SK-N-SH treated with all-trans-retinoic acid at 6 μM for 48 hours (cell line): Measurements from ENCODE around the gene CNIH2.
"Not testable (repeated sequence)": the region's sequence is repeated elsewhere in the genome, so short reads cannot be mapped to it uniquely, and the experiment has no call there.

ENCODE experiments used
- ATAC-seq: fragments of 200-7000 bp; cut with Tn5 transposase; 3 replicates; pipeline ENCODE4 v1.9.1; 2020; ENCODE audit warnings: mild to moderate bottlenecking, moderate library complexity
- BACH2 ChIP-seq: fragments of 250-450 bp; sonication (Bioruptor Pico); IDR thresholded peaks from 2 replicates; pipeline ENCODE4 v1.9.0; 2021; ENCODE audit warnings: mild to moderate bottlenecking, borderline replicate concordance
- CSRNP3 ChIP-seq: fragments of 250-450 bp; sonication (Bioruptor Pico); IDR thresholded peaks from 2 replicates; pipeline ENCODE4 v1.5.1; 2021; ENCODE audit warnings: mild to moderate bottlenecking, moderate library complexity
- ESRRG ChIP-seq: fragments of 250-450 bp; sonication (Bioruptor Pico); IDR thresholded peaks from 2 replicates; pipeline ENCODE4 v1.6.1; 2021; ENCODE audit warnings: mild to moderate bottlenecking
- GLIS3 ChIP-seq: fragments of 250-450 bp; sonication (Bioruptor Pico); IDR thresholded peaks from 2 replicates; pipeline ENCODE4 v1.5.0; 2020; ENCODE audit warnings: mild to moderate bottlenecking, moderate library complexity
- ISL1 ChIP-seq: fragments of 250-450 bp; sonication (Bioruptor Pico); IDR thresholded peaks from 2 replicates; pipeline ENCODE4 v2.1.2; 2022; ENCODE audit warnings: mild to moderate bottlenecking, moderate library complexity
- OSR1 ChIP-seq: fragments of 250-450 bp; sonication (Bioruptor Pico); IDR thresholded peaks from 2 replicates; pipeline ENCODE4 v1.8.0; 2022; ENCODE audit warnings: moderate library complexity, mild to moderate bottlenecking, inconsistent platforms
- PPARA ChIP-seq: fragments of 250-450 bp; sonication (Bioruptor Pico); IDR thresholded peaks from 2 replicates; pipeline ENCODE4 v1.5.0; 2020; ENCODE audit warnings: mild to moderate bottlenecking, borderline replicate concordance
- RARB ChIP-seq: fragments of 250-450 bp; sonication (Bioruptor Pico); IDR thresholded peaks from 2 replicates; pipeline ENCODE4 v1.8.0; 2021; ENCODE audit warnings: mild to moderate bottlenecking, moderate library complexity
- SNAI2 ChIP-seq: fragments of 250-450 bp; sonication (Bioruptor Pico); IDR thresholded peaks from 2 replicates; pipeline ENCODE4 v1.5.0; 2020; ENCODE audit warnings: mild to moderate bottlenecking, moderate library complexity
- TCF4 ChIP-seq: fragments of 250-450 bp; sonication (Bioruptor Pico); IDR thresholded peaks from 2 replicates; pipeline ENCODE4 v1.8.0; 2021; ENCODE audit warnings: mild to moderate bottlenecking, moderate library complexity, borderline replicate concordance
- TOX ChIP-seq: fragments of 250-450 bp; sonication (Bioruptor Pico); IDR thresholded peaks from 2 replicates; pipeline ENCODE4 v1.8.0; 2021; ENCODE audit warnings: mild to moderate bottlenecking, moderate library complexity, borderline replicate concordance
- ZC3H10 ChIP-seq: fragments of 250-450 bp; sonication (Bioruptor Pico); IDR thresholded peaks from 2 replicates; pipeline ENCODE4 v1.5.1; 2021; ENCODE audit warnings: mild to moderate bottlenecking, moderate library complexity
- ZFP3 ChIP-seq: fragments of 250-450 bp; sonication (Bioruptor Pico); IDR thresholded peaks from 2 replicates; pipeline ENCODE4 v1.5.0; 2020; ENCODE audit warnings: mild to moderate bottlenecking, moderate library complexity
- ZFP30 ChIP-seq: fragments of 450-650 bp; formaldehyde crosslinking; IDR thresholded peaks from 2 replicates; pipeline ENCODE4 v1.5.0; 2022; ENCODE audit warnings: mild to moderate bottlenecking, moderate library complexity
- ZNF565 ChIP-seq: fragments of 450-650 bp; formaldehyde crosslinking; conservative IDR thresholded peaks from 2 replicates; pipeline ENCODE4 v1.5.0; 2020; ENCODE audit warnings: low read depth, mild to moderate bottlenecking, moderate library complexity
- ZNF70 ChIP-seq: fragments of 450-650 bp; formaldehyde crosslinking; IDR thresholded peaks from 2 replicates; pipeline ENCODE4 v1.5.0; 2020; ENCODE audit warnings: mild to moderate bottlenecking, moderate library complexity
- ZNF8 ChIP-seq: fragments of 450-650 bp; formaldehyde crosslinking; IDR thresholded peaks from 2 replicates; pipeline ENCODE4 v1.5.0; 2020; ENCODE audit warnings: mild to moderate bottlenecking, moderate library complexity
- TF ChIP-seq, protein P1 (sequence below): fragments of 250-450 bp; sonication (Bioruptor Pico); IDR thresholded peaks from 2 replicates; pipeline ENCODE4 v1.8.0; 2021; ENCODE audit warnings: low read depth, mild to moderate bottlenecking, moderate library complexity, borderline replicate concordance
- TF ChIP-seq, protein P2 (sequence below): fragments of 250-450 bp; sonication (Bioruptor Pico); IDR thresholded peaks from 2 replicates; pipeline ENCODE4 v1.5.1; 2020; ENCODE audit warnings: low read depth, mild to moderate bottlenecking, moderate library complexity
- TF ChIP-seq, protein P3 (sequence below): fragments of 250-450 bp; sonication (Bioruptor Pico); IDR thresholded peaks from 2 replicates; pipeline ENCODE4 v1.5.0; 2020; ENCODE audit warnings: mild to moderate bottlenecking, moderate library complexity

CNIH2 gene

DNA sequence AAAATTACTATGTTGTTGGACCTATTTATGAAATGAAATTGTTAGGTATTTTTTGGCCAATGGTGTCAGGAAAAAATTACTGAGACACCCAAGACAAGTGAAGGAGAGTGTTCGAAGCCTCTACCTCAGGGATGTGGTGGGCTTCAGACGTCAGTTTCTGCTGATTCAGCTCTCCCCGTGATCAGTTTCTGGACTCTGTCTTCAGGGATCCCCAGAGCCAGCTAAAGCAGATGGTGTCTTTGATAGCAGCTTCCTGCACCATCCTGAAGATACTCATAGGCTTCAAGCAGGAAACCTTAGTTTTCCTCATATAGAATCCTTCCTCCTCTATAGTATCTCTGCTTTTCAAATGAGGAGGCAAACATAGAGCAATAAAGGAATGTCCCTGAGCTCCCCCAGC lies 31.5 kb downstream of the CNIH2 start:
- ATAC-seq, result no peak
- TF ChIP-seq CSRNP3, result no peak
- no peak for TF ChIP-seq ZNF8
- no peak for TF ChIP-seq PPARA (CRISPR knock-in tag)
- no peak for TF ChIP-seq ZFP30
- TF ChIP-seq TOX (CRISPR knock-in tag), result no peak
- TF ChIP-seq RARB (CRISPR knock-in tag), result no peak
- TF ChIP-seq GLIS3, result no peak
- no peak for TF ChIP-seq ZNF70
- TF ChIP-seq, protein P1, sequence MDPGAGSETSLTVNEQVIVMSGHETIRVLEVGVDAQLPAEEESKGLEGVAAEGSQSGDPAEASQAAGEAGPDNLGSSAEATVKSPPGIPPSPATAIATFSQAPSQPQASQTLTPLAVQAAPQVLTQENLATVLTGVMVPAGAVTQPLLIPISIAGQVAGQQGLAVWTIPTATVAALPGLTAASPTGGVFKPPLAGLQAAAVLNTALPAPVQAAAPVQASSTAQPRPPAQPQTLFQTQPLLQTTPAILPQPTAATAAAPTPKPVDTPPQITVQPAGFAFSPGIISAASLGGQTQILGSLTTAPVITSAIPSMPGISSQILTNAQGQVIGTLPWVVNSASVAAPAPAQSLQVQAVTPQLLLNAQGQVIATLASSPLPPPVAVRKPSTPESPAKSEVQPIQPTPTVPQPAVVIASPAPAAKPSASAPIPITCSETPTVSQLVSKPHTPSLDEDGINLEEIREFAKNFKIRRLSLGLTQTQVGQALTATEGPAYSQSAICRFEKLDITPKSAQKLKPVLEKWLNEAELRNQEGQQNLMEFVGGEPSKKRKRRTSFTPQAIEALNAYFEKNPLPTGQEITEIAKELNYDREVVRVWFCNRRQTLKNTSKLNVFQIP, result no peak
- TF ChIP-seq, protein P2, sequence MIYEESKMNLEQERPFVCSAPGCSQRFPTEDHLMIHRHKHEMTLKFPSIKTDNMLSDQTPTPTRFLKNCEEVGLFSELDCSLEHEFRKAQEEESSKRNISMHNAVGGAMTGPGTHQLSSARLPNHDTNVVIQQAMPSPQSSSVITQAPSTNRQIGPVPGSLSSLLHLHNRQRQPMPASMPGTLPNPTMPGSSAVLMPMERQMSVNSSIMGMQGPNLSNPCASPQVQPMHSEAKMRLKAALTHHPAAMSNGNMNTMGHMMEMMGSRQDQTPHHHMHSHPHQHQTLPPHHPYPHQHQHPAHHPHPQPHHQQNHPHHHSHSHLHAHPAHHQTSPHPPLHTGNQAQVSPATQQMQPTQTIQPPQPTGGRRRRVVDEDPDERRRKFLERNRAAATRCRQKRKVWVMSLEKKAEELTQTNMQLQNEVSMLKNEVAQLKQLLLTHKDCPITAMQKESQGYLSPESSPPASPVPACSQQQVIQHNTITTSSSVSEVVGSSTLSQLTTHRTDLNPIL (CRISPR knock-in tag), result no peak
- TF ChIP-seq, protein P3, sequence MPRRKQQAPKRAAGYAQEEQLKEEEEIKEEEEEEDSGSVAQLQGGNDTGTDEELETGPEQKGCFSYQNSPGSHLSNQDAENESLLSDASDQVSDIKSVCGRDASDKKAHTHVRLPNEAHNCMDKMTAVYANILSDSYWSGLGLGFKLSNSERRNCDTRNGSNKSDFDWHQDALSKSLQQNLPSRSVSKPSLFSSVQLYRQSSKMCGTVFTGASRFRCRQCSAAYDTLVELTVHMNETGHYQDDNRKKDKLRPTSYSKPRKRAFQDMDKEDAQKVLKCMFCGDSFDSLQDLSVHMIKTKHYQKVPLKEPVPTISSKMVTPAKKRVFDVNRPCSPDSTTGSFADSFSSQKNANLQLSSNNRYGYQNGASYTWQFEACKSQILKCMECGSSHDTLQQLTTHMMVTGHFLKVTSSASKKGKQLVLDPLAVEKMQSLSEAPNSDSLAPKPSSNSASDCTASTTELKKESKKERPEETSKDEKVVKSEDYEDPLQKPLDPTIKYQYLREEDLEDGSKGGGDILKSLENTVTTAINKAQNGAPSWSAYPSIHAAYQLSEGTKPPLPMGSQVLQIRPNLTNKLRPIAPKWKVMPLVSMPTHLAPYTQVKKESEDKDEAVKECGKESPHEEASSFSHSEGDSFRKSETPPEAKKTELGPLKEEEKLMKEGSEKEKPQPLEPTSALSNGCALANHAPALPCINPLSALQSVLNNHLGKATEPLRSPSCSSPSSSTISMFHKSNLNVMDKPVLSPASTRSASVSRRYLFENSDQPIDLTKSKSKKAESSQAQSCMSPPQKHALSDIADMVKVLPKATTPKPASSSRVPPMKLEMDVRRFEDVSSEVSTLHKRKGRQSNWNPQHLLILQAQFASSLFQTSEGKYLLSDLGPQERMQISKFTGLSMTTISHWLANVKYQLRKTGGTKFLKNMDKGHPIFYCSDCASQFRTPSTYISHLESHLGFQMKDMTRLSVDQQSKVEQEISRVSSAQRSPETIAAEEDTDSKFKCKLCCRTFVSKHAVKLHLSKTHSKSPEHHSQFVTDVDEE (CRISPR knock-in tag), result no peak
- TF ChIP-seq TCF4 (CRISPR knock-in tag), result no peak
- no peak for TF ChIP-seq ZC3H10 (CRISPR knock-in tag)
- no peak for TF ChIP-seq ZNF565
- no peak for TF ChIP-seq BACH2 (CRISPR knock-in tag)
- TF ChIP-seq SNAI2 (CRISPR knock-in tag), result no peak

GRCh38 chr11:66310324-66310723 lies 32.3 kb downstream of the CNIH2 start:
- TF ChIP-seq ESRRG (CRISPR knock-in tag), result no peak
- no peak for TF ChIP-seq OSR1 (CRISPR knock-in tag)
- TF ChIP-seq PPARA (CRISPR knock-in tag), result no peak
- TF ChIP-seq, protein P1, result no peak
- ATAC-seq, result no peak

- not testable (repeated sequence) for ATAC-seq
Measured at GRCh38 chr11:66310803-66311440, 32.9 kb downstream of the CNIH2 start.

DNA sequence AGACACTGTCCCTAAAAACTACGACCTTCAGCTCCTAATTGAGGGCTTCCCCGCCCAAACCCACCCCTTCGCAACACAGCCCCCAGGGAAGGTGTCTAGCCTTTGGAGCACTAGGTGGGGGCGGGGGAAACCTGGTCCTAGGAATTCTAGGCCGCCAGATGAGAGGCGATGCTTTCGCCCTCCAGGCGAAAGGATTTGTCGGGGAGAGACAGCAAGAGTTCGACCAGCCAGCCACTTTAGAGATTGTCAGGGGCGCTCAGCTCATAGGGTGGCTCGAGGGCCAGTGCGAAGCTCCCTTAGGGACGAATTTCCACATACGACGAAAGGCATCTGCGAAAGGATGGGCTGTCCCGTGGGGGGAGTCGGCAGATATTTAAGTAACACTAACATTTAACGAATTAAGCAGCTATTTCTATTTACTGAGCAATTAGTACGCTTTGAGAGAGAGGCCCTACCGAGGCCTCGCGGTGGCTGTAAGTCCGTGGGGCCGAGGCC lies 33.5 kb downstream of the CNIH2 start:
- TF ChIP-seq GLIS3, result no peak
- no peak for TF ChIP-seq ISL1
- no peak for TF ChIP-seq OSR1 (CRISPR knock-in tag)
- TF ChIP-seq, protein P3 (CRISPR knock-in tag), result no peak
- TF ChIP-seq TCF4 (CRISPR knock-in tag), result no peak
- no peak for TF ChIP-seq RARB (CRISPR knock-in tag)
- TF ChIP-seq BACH2 (CRISPR knock-in tag), result no peak
- TF ChIP-seq, protein P1, result no peak
- no peak for TF ChIP-seq ZC3H10 (CRISPR knock-in tag)
- no peak for TF ChIP-seq ZFP30
- TF ChIP-seq ZNF565, result no peak
- TF ChIP-seq ZFP3 (CRISPR knock-in tag), result no peak
- TF ChIP-seq PPARA (CRISPR knock-in tag), result no peak
- ATAC-seq, result no peak
